Astrocyte (in vitro differentiated cells and primary cell): ENCODE results near the gene WBP1. TPM values are rescaled to one million over a fixed set of nuclear protein-coding genes. Genes with fewer than 3 reads are reported as not detected.

Experiments
- DNase-seq: peaks from one replicate; pipeline ENCODE4 v3.0.0-alpha.2; 2010; ENCODE audit warnings: low read depth
- FAIRE-seq: peaks from 2 replicates; lab custom pipeline; 2011; peaks lifted over from hg19 to GRCh38; lab: Jason Lieb, UNC
- H2AFZ ChIP-seq: 2 replicates; pipeline ENCODE4 v1.6.0; 2012; ENCODE audit warnings: low read depth, low read length, inconsistent platforms
- H3K27ac ChIP-seq: 2 replicates; pipeline ENCODE4 v1.5.1; 2011; ENCODE audit warnings: low read depth, low read length, inconsistent platforms
- H3K27me3 ChIP-seq: 2 replicates; pipeline ENCODE4 v1.6.0; 2011; ENCODE audit warnings: low read length, inconsistent platforms; ENCODE audit not compliant: insufficient read depth
- H3K36me3 ChIP-seq: 2 replicates; pipeline ENCODE4 v1.5.1; 2011; ENCODE audit warnings: low read length, inconsistent platforms; ENCODE audit not compliant: insufficient read depth
- H3K4me1 ChIP-seq: 2 replicates; pipeline ENCODE4 v1.5.1; 2011; ENCODE audit warnings: low read length, inconsistent platforms; ENCODE audit not compliant: insufficient read depth
- H3K4me2 ChIP-seq: 2 replicates; pipeline ENCODE4 v1.6.0; 2012; ENCODE audit warnings: low read length, inconsistent platforms
- H3K4me3 ChIP-seq: 2 replicates; pipeline ENCODE4 v1.5.1; 2011; ENCODE audit warnings: low read depth, mild to moderate bottlenecking, low read length, inconsistent platforms; ENCODE audit not compliant: insufficient read depth
- H3K79me2 ChIP-seq: 2 replicates; pipeline ENCODE4 v1.6.0; 2012; ENCODE audit warnings: mild to moderate bottlenecking, low read length, inconsistent platforms; ENCODE audit not compliant: insufficient read depth
- H3K9ac ChIP-seq: 2 replicates; pipeline ENCODE4 v1.6.0; 2012; ENCODE audit warnings: mild to moderate bottlenecking, low read length, inconsistent platforms
- H3K9me3 ChIP-seq: 2 replicates; pipeline ENCODE4 v1.5.1; 2012; ENCODE audit warnings: low read depth, mild to moderate bottlenecking, low read length, inconsistent platforms; ENCODE audit not compliant: insufficient read depth
- H4K20me1 ChIP-seq: 2 replicates; pipeline ENCODE4 v1.6.0; 2012; ENCODE audit warnings: low read length, inconsistent platforms; ENCODE audit not compliant: insufficient read depth
- H3K27ac Mint-ChIP-seq: one replicate; pipeline ENCODE4 v1.8.0; 2021; ENCODE audit warnings: mild to moderate bottlenecking, mixed read lengths; ENCODE audit not compliant: unreplicated experiment
- H3K27me3 Mint-ChIP-seq: one replicate; pipeline ENCODE4 v1.8.0; 2021; ENCODE audit warnings: low read depth, mixed read lengths; ENCODE audit not compliant: unreplicated experiment
- H3K36me3 Mint-ChIP-seq: one replicate; pipeline ENCODE4 v1.8.0; 2021; ENCODE audit warnings: low read depth, mixed read lengths; ENCODE audit not compliant: unreplicated experiment
- H3K4me1 Mint-ChIP-seq: one replicate; pipeline ENCODE4 v1.8.0; 2021; ENCODE audit warnings: low read depth, mixed read lengths; ENCODE audit not compliant: unreplicated experiment
- H3K4me3 Mint-ChIP-seq: one replicate; pipeline ENCODE4 v1.8.0; 2021; ENCODE audit warnings: mild to moderate bottlenecking, moderate library complexity, mixed read lengths; ENCODE audit not compliant: unreplicated experiment
- H3K9me3 Mint-ChIP-seq: one replicate; pipeline ENCODE4 v1.8.0; 2021; ENCODE audit warnings: mild to moderate bottlenecking, mixed read lengths; ENCODE audit not compliant: unreplicated experiment
- CTCF ChIP-seq: IDR thresholded peaks from 2 replicates; pipeline ENCODE4 v1.5.1; 2011; ENCODE audit warnings: low read depth, mild to moderate bottlenecking, inconsistent platforms, low read length, moderate library complexity; ENCODE audit not compliant: insufficient read depth
- EZH2 ChIP-seq: IDR thresholded peaks from 2 replicates; pipeline ENCODE4 v1.6.1; 2012; ENCODE audit warnings: mild to moderate bottlenecking, low read length, inconsistent platforms; ENCODE audit not compliant: insufficient read depth
- total RNA-seq: library from RNA; stranded (reverse); gene quantifications from 2 replicates; pipeline ENCODE4 v1.2.1, GENCODE V29; 2021

Gene WBP1
- total RNA-seq, 1 donor from 2014 or later = 56.4 TPM

GRCh38 chr2:74438248-74438647 lies 20.0 kb upstream of the WBP1 start:
- Mint-ChIP-seq H3K4me3 (peak overlapping the region; percentile 90), H3K4me1 (peaks cover 24% of the 10 kb centered on the region), H3K9me3 (no peaks in the 10 kb centered on the region), H3K27ac (peak overlapping the region; percentile 41), H3K27me3 (peaks cover 1% of the 10 kb centered on the region), H3K36me3 (peaks cover 6% of the 10 kb centered on the region)
- no peak for TF ChIP-seq CTCF
- TF ChIP-seq EZH2 = no peak
- H3K4me3 ChIP-seq = no peak overlapping the region
- no peaks in the 10 kb centered on the region for H3K36me3 ChIP-seq
- peaks cover 38% of the 10 kb centered on the region for H4K20me1 ChIP-seq
- H3K79me2 ChIP-seq = peaks cover 30% of the 10 kb centered on the region
- H3K9ac ChIP-seq = no peak overlapping the region
- FAIRE-seq (no peak), DNase-seq (no peak)
- peak overlapping the region; percentile 29 for H3K4me2 ChIP-seq
- H3K9me3 ChIP-seq = no peaks in the 10 kb centered on the region
- H3K4me1 ChIP-seq = peaks cover 39% of the 10 kb centered on the region
- H2AFZ ChIP-seq = no peak overlapping the region
- H3K27me3 ChIP-seq = peaks cover 10% of the 10 kb centered on the region
- H3K27ac ChIP-seq = no peak overlapping the region

- Histone ChIP-seq H3K27ac (no peak overlapping the region), H3K27me3 (peaks cover 10% of the 10 kb centered on the region), H3K4me3 (peak overlapping the region; percentile 75), H3K9me3 (no peaks in the 10 kb centered on the region), H4K20me1 (peaks cover 38% of the 10 kb centered on the region), H3K4me1 (peaks cover 46% of the 10 kb centered on the region), H3K36me3 (no peaks in the 10 kb centered on the region), H3K9ac (peak overlapping the region; percentile 81), H2AFZ (peak overlapping the region; percentile 80), H3K79me2 (peaks cover 30% of the 10 kb centered on the region), H3K4me2 (peak overlapping the region; percentile 96)
- no peak for TF ChIP-seq EZH2
- TF ChIP-seq CTCF = no peak
- Mint-ChIP-seq H3K27me3 (peaks cover 1% of the 10 kb centered on the region), H3K36me3 (peaks cover 6% of the 10 kb centered on the region), H3K9me3 (no peaks in the 10 kb centered on the region), H3K4me3 (peak overlapping the region; percentile 90), H3K27ac (peak overlapping the region; percentile 88), H3K4me1 (peaks cover 25% of the 10 kb centered on the region)
- FAIRE-seq (no peak), DNase-seq (no peak)
These were observed 18.9 kb upstream of the WBP1 start for GRCh38 chr2:74439373-74439772.

- Mint-ChIP-seq H3K27ac (peak overlapping the region; percentile 88), H3K4me3 (peak overlapping the region; percentile 90), H3K36me3 (peaks cover 6% of the 10 kb centered on the region), H3K9me3 (no peaks in the 10 kb centered on the region), H3K4me1 (peaks cover 30% of the 10 kb centered on the region), H3K27me3 (peaks cover 1% of the 10 kb centered on the region)
- Histone ChIP-seq H3K79me2 (peaks cover 30% of the 10 kb centered on the region), H4K20me1 (peaks cover 36% of the 10 kb centered on the region), H3K27me3 (peaks cover 10% of the 10 kb centered on the region), H3K9ac (peak overlapping the region; percentile 81), H3K27ac (peak overlapping the region; percentile 27), H3K4me2 (peak overlapping the region; percentile 96), H2AFZ (peak overlapping the region; percentile 80), H3K4me1 (peaks cover 50% of the 10 kb centered on the region), H3K9me3 (no peaks in the 10 kb centered on the region), H3K4me3 (peak overlapping the region; percentile 75), H3K36me3 (no peaks in the 10 kb centered on the region)
- TF ChIP-seq CTCF (no peak), EZH2 (no peak)
- FAIRE-seq (no peak), DNase-seq (no peak)
These were observed 18.3 kb upstream of the WBP1 start for GRCh38 chr2:74439803-74440377.
